Superior temporal gyrus (tissue), 1 donor: ENCODE results near the gene ATP6V1G2.
A peak's percentile ranks its signal among the peaks of the same experiment; 100 is the strongest.
"Not testable (repeated sequence)": the region's sequence is repeated elsewhere in the genome, so short reads cannot be mapped to it uniquely, and the experiment has no call there.

Experiments used
- DNase-seq: peaks from one replicate; pipeline ENCODE4 v3.0.0-alpha.2; 2016; ENCODE audit errors: extremely low spot score

The ATP6V1G2 gene

DNA sequence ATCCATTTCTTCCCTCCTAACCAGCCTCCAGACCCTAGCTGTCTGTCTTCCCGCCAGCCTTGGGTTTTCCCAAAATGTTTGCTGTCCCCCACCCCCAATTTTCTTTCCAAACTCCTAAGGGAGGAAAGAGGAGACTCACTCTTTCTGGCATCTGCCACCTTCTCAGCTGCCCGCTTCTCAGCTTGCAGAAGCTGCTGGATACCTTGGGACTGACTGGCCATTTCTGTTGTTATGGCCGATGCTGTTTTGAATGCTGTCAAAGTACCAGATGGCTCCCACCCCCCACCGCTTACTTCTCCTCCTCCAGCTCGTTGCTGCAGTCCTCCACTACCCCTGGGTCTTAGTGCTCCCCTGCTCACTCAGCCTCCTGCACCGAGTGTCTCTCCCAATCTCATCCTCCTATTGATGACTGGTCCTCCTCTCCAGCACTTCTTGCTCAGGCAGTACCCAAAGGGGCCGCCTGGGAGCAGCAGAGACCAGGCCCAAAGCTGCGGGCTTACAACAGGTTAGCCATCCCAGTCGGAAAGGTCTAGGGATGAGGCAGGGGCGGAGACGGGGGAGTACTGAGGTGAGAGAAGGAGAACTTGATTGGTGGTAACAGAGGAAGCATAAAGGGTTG is at the start of gene ATP6V1G2:
TSS of gene ATP6V1G2 (minus strand) at position 270 of the 619 bp plus-strand sequence. CDS start at position 221, 49 bp downstream.
- peak; percentile 93 for DNase-seq

DNA sequence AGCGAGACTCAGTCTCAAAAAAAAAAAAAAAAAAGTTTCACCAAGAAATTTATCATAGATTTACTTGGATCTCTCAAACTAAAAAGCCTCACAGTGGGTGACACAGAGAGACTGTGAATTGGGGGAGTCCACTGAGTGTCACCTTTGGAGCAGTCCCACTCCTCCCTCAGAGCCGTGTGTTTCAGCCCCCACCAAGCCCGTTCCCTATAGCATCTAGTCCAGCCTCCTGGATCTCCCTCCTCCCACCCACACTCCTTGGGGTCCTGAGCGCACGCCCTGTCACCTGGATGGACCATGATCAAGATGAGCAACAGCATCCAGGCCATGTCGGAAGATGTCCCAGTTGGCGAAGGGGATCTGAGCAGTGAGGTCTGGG is 46.0 kb upstream of the ATP6V1G2 start:
- no peak for DNase-seq

DNA sequence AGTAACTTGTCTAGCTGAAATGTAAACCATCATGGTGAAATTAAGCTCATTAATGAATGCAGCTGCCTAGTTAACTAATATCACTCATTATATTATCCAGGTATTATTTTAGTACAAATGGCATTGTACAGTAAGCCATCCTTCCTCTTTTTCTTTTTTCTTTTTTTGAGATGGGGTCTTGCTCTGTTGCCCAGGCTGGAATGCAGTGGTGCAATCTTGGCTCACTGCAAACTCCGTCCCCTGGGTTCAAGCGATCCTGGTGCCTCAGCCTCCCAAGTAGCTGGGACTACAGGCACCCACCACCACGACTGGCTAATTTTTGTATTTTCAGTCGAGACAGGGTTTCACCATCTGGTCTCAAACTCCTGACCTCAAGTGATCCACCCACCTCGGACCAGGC is 44.3 kb upstream of the ATP6V1G2 start:
- DNase-seq = not testable (repeated sequence)

DNA sequence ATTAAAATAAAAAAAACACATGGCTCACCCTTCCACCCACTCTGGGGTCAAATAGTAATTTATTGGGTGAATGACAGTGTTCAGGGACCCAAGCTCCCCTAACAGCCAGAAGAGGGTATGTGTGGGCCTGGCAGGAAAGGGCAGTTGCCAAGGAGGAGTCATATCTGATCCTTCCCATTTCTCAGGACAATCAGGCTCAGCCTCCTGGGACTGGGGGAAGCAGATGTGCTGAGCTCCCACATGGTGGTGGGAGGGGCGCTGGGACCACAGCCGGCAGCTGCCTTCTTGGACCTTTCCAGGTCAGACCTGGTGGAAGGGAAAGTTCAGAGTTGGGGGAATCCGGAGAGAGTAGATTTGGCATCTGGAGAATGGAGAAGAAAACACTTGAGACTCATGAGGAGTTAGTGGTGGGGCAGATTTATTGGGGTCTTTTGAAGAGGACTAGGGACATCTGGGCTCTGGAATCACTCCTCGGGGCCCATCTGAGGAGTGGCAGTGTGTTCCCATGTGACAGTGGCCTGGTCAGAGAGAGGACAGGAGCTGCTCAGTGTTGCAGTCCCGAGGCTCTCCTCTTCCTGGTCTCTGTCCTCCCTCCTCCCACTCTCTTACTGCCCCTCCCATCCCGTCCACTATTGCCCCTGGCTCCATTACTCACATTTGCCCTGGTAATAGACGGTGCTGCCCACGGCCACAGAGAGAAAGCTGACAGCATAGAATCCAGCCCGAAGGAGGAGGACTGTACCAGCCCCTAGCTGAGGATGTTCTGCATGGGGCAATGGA is 42.7 kb upstream of the ATP6V1G2 start:
- no peak for DNase-seq

DNA sequence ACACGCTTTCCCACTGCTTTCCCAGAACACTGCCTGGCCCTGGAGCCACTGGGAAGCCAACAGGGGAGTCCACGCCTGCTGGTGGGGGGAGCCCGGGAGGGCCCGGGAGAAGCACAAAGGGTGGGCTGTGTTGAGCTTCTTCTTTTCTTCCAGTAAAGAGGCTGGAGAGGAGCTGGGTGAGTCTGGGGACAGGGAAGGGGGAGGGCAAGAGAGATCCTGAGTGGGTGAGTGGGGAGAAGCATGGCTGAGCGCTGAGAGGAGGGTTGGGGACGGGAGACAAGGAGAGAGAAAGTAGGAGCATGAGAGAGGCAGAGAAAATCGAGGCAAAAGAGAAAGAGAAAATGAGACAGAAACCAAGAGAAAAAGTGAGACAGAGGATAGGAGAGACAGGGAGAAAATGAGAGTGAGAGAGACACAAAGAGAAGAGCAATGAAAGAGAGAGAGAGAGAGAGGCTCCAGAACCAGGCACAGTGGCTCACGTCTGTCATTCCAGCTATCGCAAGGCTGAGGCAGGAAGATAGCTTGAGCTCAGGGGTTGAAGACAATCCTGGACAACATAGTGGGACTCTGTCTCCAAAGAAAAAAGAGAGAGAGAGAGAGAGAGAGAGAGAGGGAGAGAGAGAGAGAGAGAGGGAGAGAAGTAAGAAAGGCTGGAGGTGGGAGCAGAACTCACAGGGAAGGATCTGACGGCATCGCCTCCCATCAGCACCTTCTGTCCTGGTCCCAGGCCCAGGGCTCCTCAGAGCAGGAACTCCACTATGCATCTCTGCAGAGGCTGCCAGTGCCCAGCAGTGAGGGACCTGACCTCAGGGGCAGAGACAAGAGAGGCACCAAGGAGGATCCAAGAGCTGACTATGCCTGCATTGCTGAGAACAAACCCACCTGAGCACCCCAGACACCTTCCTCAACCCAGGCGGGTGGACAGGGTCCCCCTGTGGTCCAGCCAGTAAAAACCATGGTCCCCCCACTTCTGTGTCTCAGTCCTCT is 41.7 kb upstream of the ATP6V1G2 start:
- DNase-seq = no peak

DNA sequence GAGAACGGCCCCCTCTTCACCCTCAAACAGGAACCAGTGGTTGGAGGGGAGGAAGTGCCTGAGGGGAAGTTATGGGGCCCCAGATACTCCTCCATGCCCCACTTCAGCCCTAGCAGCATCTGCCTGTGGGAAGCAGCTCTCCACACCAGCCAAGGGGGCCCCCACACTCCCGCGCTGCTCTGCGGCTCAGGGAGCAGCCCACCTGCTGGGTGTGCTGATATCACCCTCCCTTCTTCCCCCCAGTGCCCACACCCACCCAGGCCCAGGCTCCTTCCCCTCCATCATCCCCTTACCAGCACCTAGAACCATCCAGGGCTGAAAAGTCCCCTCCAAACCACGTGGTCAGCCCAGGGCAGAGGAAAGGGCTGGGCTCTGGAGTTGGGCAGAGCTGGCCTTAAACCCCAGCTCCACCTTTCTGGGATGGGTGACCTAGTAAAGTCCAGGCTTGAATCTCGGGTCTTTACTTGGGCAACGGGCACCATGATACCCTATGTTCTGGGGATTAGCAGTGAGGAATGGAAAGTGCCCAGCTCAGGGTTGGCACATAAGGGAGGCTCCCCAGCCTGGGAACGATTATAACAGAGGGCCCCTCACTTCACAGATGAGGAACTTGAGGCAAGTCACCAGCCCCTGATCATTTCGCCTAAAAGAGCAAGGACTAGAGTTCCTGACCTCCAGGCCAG is 40.3 kb upstream of the ATP6V1G2 start:
- DNase-seq = no peak

DNA sequence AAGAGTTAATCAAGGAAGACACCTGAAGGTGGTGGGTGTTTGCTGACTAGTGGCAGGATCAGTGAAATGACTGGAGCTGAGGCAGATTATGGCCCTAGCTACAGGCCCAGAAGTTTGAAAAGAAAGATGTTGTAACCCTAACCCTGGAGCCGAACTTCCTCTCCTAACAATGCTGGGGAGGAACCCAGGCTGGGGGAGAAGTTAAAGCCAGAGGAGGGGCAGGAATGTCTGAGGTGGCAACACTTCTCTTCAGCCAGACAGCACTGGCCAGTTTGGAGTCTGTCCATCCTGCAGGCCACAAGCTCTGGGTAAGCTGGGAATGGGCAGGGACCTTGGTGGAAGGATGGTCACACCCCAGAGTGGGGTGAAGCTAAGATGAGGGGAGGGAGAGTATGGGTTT is 39.6 kb upstream of the ATP6V1G2 start, which contains the start of gene LST1:
TSS of gene LST1 (plus strand) at position 270 of the 400 bp plus-strand sequence. CDS start 1,023 bp downstream, outside the sequence.
- DNase-seq = no peak

DNA sequence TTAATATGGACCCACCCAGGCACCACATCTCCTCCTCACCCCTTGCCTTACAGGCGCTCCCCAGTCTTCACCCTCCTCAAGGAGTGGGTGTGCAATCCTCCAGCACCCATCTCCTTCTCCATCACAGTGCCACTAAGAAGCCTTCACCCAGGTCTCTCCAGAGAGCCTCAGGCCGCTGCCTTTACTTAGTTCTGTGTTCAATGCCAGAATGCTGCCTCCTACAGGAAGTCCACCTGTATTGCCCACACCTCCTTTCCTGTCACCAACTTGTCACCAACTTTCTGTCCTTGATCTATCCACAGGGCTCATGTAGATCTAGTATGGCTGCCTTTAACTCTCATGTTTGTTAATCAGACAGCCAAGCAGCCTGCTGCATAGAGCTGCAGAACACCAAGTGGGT is 39.1 kb upstream of the ATP6V1G2 start:
- no peak for DNase-seq

DNA sequence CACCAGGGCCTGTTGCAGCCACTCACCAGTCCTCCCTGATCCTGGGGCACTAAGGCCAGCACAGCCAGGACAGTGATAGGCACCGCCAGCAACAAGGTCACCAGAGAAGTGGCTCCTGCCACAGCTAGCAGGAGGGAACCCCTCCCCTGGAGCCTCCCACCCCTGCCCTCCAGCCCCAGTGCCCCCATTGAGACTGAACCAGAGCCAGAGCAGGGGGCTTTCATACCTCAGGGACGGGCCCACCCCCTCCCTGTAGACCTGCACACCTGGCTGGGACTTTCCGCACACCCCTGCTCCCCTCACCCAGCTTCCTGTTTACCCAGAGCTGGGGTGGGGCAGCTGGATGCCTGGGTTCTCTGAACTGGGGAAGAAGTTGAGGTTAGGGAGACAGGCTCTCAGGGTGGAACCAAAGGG is 35.8 kb upstream of the ATP6V1G2 start, which contains the start of gene LTB:
TSS of gene LTB (minus strand) at position 195 of the 414 bp plus-strand sequence. CDS start at position 188, 7 bp downstream.
- no peak for DNase-seq

DNA sequence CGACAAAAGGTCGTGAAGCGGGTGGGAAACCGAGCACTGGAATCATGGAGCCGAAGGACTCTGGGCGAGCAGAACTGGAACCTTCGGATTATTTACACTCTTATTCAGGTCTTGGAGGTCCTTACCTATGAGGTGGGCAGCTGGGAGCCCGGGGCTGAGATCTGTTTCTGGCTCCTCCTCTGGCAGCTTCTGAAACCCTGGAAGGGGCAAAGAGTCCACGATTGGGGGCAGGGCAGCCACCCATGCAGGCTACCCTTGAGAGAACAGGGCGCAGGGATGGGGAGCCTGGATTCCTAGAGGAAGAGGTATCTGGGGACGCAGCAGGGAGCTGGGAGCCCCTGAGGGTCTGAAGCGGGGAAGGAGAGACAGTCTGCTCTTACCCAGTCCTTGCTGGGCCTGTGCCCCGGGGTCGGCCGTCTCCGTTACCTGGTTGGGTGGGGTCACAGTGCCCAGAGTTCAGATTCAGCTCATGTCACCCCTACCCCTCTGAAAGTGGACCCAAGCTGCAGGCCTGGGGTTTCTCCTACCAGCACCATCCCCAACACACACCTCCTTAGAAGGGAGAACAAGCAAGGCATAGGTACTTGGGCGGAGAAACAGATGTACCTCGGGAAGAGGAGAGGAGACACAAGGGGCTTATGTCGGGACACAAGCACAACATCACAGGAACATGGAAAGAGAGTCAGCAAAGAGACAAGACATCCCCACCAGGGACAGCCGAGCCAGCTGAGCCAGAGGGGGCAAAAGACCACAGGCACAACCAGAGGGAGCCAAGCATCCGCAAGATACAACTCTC is 35.2 kb upstream of the ATP6V1G2 start:
- DNase-seq = no peak

DNA sequence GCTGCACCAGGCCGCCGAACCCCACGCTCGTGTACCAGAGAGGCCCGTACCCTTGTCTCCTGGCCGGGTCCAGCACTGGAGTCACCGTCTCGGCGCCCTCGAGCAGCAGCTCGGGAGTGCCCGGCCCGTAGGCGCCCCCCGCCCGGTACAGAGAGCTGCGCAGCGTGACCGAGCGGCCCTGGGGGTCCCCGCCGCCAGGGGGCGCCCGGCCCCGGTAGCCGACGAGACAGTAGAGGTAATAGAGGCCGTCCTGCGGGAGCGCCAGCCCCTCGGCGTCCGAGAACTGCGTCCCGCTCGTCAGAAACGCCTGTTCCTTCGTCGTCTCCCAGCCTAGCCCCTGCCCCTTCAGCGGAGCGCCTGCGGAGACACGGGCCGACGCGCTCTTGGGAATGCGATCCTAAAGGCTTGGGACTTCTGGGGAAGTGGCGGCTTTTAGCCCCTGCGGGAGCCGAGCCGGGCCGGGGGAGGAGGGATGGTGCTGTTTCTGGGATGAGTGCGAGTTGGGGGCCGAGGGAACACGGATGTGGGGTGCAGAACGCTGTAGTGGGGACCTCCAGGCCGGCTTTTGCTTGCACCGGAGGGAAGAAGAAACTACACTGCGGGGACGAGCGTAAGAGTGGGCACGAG is 34.5 kb upstream of the ATP6V1G2 start:
- DNase-seq = peak; percentile 83

DNA sequence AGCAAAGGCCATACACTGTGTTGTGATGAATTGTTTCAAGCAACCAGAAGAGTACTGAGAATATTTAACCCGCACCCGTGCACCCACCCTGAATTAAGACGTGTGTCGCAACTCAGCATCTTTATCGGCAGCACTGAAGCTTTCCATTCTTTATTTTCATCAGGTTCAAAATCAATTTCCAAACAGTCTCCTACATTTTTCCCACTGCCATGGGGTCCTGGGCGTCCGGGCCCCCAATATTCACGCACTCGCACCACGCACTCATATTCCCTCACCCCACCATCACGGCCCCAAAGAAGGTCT is 34.0 kb upstream of the ATP6V1G2 start:
- no peak for DNase-seq

DNA sequence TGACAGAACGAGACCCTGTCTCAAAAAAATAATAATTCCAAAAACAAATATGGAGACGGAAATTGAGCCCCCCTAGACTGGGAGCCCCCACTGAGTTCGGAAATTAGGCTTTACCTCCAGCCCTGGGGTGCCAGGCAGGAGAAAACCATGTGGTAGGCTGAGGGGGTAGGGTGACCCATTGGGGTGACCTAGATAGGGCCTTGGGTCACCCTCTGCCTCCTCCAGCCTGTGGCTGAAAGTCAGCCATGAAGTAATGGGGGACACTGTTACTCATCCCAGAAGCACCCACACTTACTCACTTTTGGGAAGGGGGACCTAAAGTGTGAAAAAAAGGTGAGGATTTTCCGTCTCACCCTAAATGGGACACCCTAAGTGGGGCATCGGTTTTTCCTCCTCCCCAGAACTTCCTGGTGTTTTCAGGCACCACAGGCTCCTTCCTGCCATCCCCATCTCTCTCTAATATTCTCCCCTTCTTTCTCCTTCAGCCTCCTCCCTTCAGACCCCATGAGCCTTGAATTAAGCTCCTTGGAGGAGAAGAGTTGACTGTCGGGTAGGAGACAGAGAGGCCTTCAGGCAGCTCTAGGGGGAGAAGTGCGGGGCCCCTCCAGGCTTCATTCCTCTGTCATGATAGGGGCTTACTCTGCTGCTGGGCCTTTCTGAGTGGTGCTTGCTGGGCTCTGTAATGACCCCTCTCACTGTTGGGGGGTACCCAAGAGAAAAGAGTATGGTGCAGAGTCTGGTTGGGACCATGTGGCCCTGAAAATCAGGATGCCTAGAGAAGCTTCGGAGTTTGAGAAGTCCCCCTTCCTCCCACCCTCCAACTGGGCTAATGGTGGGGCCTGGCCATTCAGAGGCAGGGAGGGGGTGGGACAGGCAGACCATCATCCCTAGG is 33.4 kb upstream of the ATP6V1G2 start:
- DNase-seq = no peak

DNA sequence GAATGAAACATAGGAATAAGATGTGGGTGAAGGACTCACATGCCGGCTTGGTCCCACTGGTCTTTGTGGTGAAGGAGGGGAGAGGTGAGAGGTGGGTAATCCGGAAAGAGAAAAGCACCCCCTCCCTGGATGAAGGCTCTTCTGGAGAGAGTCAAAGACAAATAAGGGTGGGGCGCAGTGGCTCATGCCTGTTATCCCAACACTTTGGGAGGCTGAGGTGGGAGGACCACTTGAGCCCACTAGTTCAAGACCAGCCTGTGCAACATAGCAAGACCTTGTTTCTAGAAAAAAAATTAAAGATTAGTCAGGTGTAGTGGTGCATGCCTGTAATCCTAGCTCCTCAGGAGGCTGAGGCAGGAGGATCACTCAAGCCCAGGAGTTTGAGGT is 32.7 kb upstream of the ATP6V1G2 start:
- no peak for DNase-seq

DNA sequence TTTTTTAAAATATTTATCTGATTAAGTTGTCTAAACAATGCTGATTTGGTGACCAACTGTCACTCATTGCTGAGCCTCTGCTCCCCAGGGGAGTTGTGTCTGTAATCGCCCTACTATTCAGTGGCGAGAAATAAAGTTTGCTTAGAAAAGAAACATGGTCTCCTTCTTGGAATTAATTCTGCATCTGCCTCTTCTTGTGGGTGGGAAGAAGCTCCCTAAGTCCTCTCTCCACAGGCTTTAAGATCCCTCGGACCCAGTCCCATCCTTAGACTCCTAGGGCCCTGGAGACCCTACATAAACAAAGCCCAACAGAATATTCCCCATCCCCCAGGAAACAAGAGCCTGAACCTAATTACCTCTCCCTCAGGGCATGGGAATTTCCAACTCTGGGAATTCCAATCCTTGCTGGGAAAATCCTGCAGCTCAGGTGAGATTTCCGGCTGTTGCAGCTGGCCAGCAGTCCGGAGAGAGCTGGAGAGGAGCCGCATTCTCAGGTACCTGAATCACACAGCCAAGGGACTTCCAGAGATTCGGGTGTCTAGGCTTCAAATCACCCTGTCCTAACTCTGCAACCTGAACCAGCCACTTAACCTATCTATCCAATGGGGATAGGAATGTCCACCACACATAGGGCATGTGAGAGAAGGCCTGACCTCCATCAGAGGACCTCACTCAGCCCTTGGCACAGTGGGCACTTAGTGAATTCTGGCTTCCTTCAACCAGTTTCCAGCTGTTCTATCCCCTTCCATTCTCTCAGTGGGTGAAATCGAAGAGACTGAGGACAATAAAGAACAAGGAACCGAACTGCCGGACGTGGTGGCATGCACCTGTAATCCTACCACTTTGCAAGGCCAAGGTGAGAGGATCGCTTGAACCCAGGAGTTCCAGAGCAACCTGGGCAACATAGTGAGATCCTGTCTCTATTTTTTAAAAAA is 32.0 kb upstream of the ATP6V1G2 start:
- no peak for DNase-seq

DNA sequence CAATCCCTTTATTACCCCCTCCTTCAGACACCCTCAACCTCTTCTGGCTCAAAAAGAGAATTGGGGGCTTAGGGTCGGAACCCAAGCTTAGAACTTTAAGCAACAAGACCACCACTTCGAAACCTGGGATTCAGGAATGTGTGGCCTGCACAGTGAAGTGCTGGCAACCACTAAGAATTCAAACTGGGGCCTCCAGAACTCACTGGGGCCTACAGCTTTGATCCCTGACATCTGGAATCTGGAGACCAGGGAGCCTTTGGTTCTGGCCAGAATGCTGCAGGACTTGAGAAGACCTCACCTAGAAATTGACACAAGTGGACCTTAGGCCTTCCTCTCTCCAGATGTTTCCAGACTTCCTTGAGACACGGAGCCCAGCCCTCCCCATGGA is 31.2 kb upstream of the ATP6V1G2 start:
- no peak for DNase-seq

DNA sequence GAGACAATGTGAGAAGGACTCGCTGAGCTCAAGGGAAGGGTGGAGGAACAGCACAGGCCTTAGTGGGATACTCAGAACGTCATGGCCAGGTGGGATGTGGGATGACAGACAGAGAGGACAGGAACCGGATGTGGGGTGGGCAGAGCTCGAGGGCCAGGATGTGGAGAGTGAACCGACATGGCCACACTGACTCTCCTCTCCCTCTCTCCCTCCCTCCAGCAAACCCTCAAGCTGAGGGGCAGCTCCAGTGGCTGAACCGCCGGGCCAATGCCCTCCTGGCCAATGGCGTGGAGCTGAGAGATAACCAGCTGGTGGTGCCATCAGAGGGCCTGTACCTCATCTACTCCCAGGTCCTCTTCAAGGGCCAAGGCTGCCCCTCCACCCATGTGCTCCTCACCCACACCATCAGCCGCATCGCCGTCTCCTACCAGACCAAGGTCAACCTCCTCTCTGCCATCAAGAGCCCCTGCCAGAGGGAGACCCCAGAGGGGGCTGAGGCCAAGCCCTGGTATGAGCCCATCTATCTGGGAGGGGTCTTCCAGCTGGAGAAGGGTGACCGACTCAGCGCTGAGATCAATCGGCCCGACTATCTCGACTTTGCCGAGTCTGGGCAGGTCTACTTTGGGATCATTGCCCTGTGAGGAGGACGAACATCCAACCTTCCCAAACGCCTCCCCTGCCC is 30.6 kb upstream of the ATP6V1G2 start:
- no peak for DNase-seq
